H9 (cell line): ENCODE measurements around the gene MYO1D. TPM values are rescaled to one million over a fixed set of nuclear protein-coding genes. Genes with fewer than 3 reads are reported as not detected.

ENCODE experiments used
- DNase-seq: peaks from one replicate; pipeline ENCODE4 v3.0.0-alpha.2; 2017
- H2AFZ ChIP-seq: one replicate; pipeline ENCODE4 v1.6.1; 2013; ENCODE audit warnings: mild to moderate bottlenecking, low read length, control low read depth, moderate library complexity
- H2AK5ac ChIP-seq: 2 replicates; pipeline ENCODE4 v1.6.1; 2013; ENCODE audit warnings: low read length, control low read depth, mixed read lengths; ENCODE audit not compliant: insufficient read length
- H2BK120ac ChIP-seq: one replicate; pipeline ENCODE4 v1.6.1; 2013; ENCODE audit warnings: low read depth, mild to moderate bottlenecking, low read length, control low read depth, inconsistent platforms; ENCODE audit not compliant: poor library complexity, severe bottlenecking
- H2BK12ac ChIP-seq: 2 replicates; pipeline ENCODE4 v1.6.1; 2013; ENCODE audit warnings: low read length, control low read depth, mixed read lengths, low read depth; ENCODE audit not compliant: insufficient read length
- H2BK15ac ChIP-seq: 2 replicates; pipeline ENCODE4 v1.6.1; 2013; ENCODE audit warnings: low read depth, low read length, control low read depth
- H2BK20ac ChIP-seq: one replicate; pipeline ENCODE4 v1.6.1; 2013; ENCODE audit warnings: low read depth, mild to moderate bottlenecking, low read length, control low read depth, inconsistent platforms; ENCODE audit not compliant: poor library complexity, severe bottlenecking
- H2BK5ac ChIP-seq: 2 replicates; pipeline ENCODE4 v1.6.1; 2013; ENCODE audit warnings: low read length, control low read depth, mixed read lengths; ENCODE audit not compliant: insufficient read length
- H3K14ac ChIP-seq: 2 replicates; pipeline ENCODE4 v1.6.1; 2013; ENCODE audit warnings: low read length, control low read depth; ENCODE audit not compliant: insufficient read depth
- H3K18ac ChIP-seq: 2 replicates; pipeline ENCODE4 v1.6.1; 2013; ENCODE audit warnings: low read depth, mild to moderate bottlenecking, mixed read lengths, low read length, control low read depth; ENCODE audit not compliant: insufficient read length
- H3K23ac ChIP-seq: 2 replicates; pipeline ENCODE4 v1.6.1; 2013; ENCODE audit warnings: low read length, control low read depth, mixed read lengths, low read depth; ENCODE audit not compliant: insufficient read length
- H3K23me2 ChIP-seq: 2 replicates; pipeline ENCODE4 v1.6.1; 2013; ENCODE audit warnings: low read depth, mild to moderate bottlenecking, mixed read lengths, low read length, control low read depth; ENCODE audit not compliant: insufficient read length, poor library complexity, severe bottlenecking
- H3K27ac ChIP-seq: 2 replicates; pipeline ENCODE4 v1.5.1; 2013; ENCODE audit warnings: low read length, control low read depth, mixed read lengths, low read depth; ENCODE audit not compliant: insufficient read length
- H3K27me3 ChIP-seq: 2 replicates; pipeline ENCODE4 v1.6.1; 2013; ENCODE audit warnings: low read length, control low read depth, inconsistent platforms; ENCODE audit not compliant: insufficient read depth
- H3K4ac ChIP-seq: 2 replicates; pipeline ENCODE4 v1.6.1; 2013; ENCODE audit warnings: low read depth, mild to moderate bottlenecking, control low read depth, inconsistent platforms, low read length, moderate library complexity
- H3K4me1 ChIP-seq: 2 replicates; pipeline ENCODE4 v1.6.1; 2013; ENCODE audit warnings: low read length, control low read depth, inconsistent platforms; ENCODE audit not compliant: insufficient read depth
- H3K4me2 ChIP-seq: 2 replicates; pipeline ENCODE4 v1.6.1; 2013; ENCODE audit warnings: low read length, control low read depth, mixed read lengths; ENCODE audit not compliant: insufficient read length, insufficient read depth
- H3K56ac ChIP-seq: 2 replicates; pipeline ENCODE4 v1.6.1; 2013; ENCODE audit warnings: low read depth, mild to moderate bottlenecking, mixed read lengths, low read length, control low read depth; ENCODE audit not compliant: insufficient read length
- H3K79me1 ChIP-seq: 2 replicates; pipeline ENCODE4 v1.6.1; 2013; ENCODE audit warnings: low read depth, mild to moderate bottlenecking, moderate library complexity, low read length, control low read depth, inconsistent platforms; ENCODE audit not compliant: insufficient read depth, poor library complexity, severe bottlenecking
- H3K79me2 ChIP-seq: 2 replicates; pipeline ENCODE4 v1.6.1; 2013; ENCODE audit warnings: low read length, control low read depth, inconsistent platforms; ENCODE audit not compliant: insufficient read depth
- H3K9ac ChIP-seq: 2 replicates; pipeline ENCODE4 v1.6.1; 2013; ENCODE audit warnings: low read length, control low read depth, mixed read lengths; ENCODE audit not compliant: insufficient read length; ENCODE audit errors: extremely low read depth
- H3K9me3 ChIP-seq: one replicate; pipeline ENCODE4 v1.6.1; 2013; ENCODE audit warnings: low read depth, low read length, inconsistent platforms; ENCODE audit not compliant: control insufficient read depth
- H3T11ph ChIP-seq: one replicate; pipeline ENCODE4 v1.6.1; 2013; ENCODE audit warnings: mild to moderate bottlenecking, low read length, control low read depth, inconsistent platforms
- H4K20me1 ChIP-seq: one replicate; pipeline ENCODE4 v1.6.1; 2013; ENCODE audit not compliant: control insufficient read depth, insufficient read length, insufficient read depth
- H4K5ac ChIP-seq: 2 replicates; pipeline ENCODE4 v1.6.1; 2013; ENCODE audit warnings: low read depth, mild to moderate bottlenecking, mixed read lengths, low read length, control low read depth; ENCODE audit not compliant: insufficient read length
- H4K8ac ChIP-seq: replicated peaks from 2 replicates; pipeline ENCODE4 v1.6.1; 2013; ENCODE audit warnings: low read length, control low read depth, mixed read lengths, low read depth; ENCODE audit not compliant: insufficient read length
- H4K91ac ChIP-seq: 2 replicates; pipeline ENCODE4 v1.6.1; 2013; ENCODE audit warnings: low read depth, mild to moderate bottlenecking, moderate library complexity, mixed read lengths, low read length, control low read depth; ENCODE audit not compliant: insufficient read length
- H3K27ac Mint-ChIP-seq, 3 experiments: 2 replicates in 2 of 3; 3 replicates in 1 of 3; pipeline ENCODE4 v1.8.0; 2020 to 2021; ENCODE audit warnings: mixed read lengths in 3 of 3, mild to moderate bottlenecking in 1 of 3, moderate library complexity in 1 of 3
- H3K27me3 Mint-ChIP-seq: 2 replicates; pipeline ENCODE4 v1.8.0; 2021; ENCODE audit warnings: low read depth, mild to moderate bottlenecking, moderate library complexity, mixed read lengths
- H3K36me3 Mint-ChIP-seq, 3 experiments: 2 replicates in 2 of 3; 3 replicates in 1 of 3; pipeline ENCODE4 v1.8.0; 2020 to 2021; ENCODE audit warnings: low read depth in 3 of 3, mixed read lengths in 3 of 3; ENCODE audit not compliant: insufficient read depth in 1 of 3
- H3K4me1 Mint-ChIP-seq, 2 experiments: 2 replicates each; pipeline ENCODE4 v1.8.0; 2020; ENCODE audit warnings: mixed read lengths in 2 of 2
- H3K4me3 Mint-ChIP-seq, 2 experiments: 2 replicates in 1 of 2; 3 replicates in 1 of 2; pipeline ENCODE4 v1.8.0; 2020 to 2021; ENCODE audit warnings: mild to moderate bottlenecking in 2 of 2, mixed read lengths in 2 of 2, moderate library complexity in 1 of 2
- H3K9me3 Mint-ChIP-seq, 2 experiments: 2 replicates in 1 of 2; 3 replicates in 1 of 2; pipeline ENCODE4 v1.8.0; 2020; ENCODE audit warnings: mild to moderate bottlenecking in 2 of 2, mixed read lengths in 2 of 2, moderate library complexity in 1 of 2
- WGBS: extraction: QIAGEN DNeasy Blood & Tissue Kit; methylation state at CpG from one replicate; pipeline ENCODE4 v1.1.7; 2013; ENCODE audit warnings: missing lambda C conversion rate, low lambda C conversion rate, mixed read lengths; ENCODE audit not compliant: insufficient read length; ENCODE audit errors: extremely low coverage; 5-methylcytosine and 5-hydroxymethylcytosine counted together
- total RNA-seq: library from RNA; stranded (reverse); gene quantifications from 2 replicates; pipeline ENCODE4 v1.2.1, GENCODE V29; 2021
- TF ChIP-seq, protein P1 (sequence below): fragments of 200-600 bp; sonication (generic); conservative IDR thresholded peaks from 3 replicates; pipeline ENCODE4 v1.8.0; 2021; ENCODE audit warnings: antibody characterized with exemption, mild to moderate bottlenecking

Gene MYO1D
- total RNA-seq, 1 experiment from 2014 or later = 19.0 TPM

DNA sequence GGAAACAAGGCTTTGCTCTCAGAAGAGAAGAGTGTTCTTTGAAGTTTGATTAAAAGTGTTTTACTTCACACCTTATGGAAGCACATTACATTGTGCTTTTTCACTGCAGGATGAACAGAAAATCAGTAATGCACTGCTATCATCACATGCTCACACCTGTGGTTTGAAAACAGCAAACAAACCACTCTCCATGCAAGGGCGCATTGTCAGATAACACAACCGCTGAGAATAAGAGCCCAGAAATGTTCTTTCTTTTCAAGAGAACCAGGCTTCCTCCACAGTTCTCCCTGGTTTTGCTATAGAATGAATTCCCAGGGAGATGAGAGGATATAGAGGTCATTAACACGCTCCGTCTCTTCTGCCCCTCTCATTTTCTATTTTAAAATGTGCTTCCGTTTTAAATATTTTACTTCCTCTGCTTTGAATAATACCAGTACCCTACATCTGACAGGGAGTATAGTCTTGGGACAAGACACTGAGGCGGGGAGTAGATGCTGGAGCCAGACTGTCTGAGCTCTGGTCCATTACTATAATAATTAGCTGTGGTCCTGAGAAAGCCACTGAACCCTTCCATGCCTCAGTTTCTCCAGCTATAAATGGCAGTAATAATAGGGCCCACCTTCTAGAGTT is 318.5 kb downstream of the MYO1D start:
- no peak overlapping the region for H2BK20ac ChIP-seq
- no peak overlapping the region for H3K18ac ChIP-seq
- no peak overlapping the region for H3K4me2 ChIP-seq
- Mint-ChIP-seq H3K4me1 (peaks cover 12 to 14% of the 10 kb centered on the region in 2 experiments), H3K9me3 (no peaks in the 10 kb centered on the region), H3K27ac (no peak overlapping the region), H3K4me3 (no peak overlapping the region), H3K27me3 (no peaks in the 10 kb centered on the region; the same call in 1 of the 2 replicates), H3K36me3 (no peaks in the 10 kb centered on the region)
- H2AK5ac ChIP-seq = no peak overlapping the region
- H3K9ac ChIP-seq = no peak overlapping the region
- H3K56ac ChIP-seq = no peak overlapping the region
- no peak overlapping the region for H4K5ac ChIP-seq
- no peaks in the 10 kb centered on the region for H4K20me1 ChIP-seq
- no peak overlapping the region for H2BK5ac ChIP-seq
- no peak overlapping the region for H2BK12ac ChIP-seq
- H3K79me2 ChIP-seq = no peaks in the 10 kb centered on the region
- no CpG with 5 or more reads among the region's 6 CpGs for WGBS
- H3K9me3 ChIP-seq = no peaks in the 10 kb centered on the region
- no peak overlapping the region for H3K14ac ChIP-seq
- H4K8ac ChIP-seq = no peak overlapping the region
- DNase-seq = no peak
- no peak overlapping the region for H4K91ac ChIP-seq
- H3T11ph ChIP-seq = no peak overlapping the region
- no peak overlapping the region for H2BK120ac ChIP-seq
- H3K27me3 ChIP-seq = no peaks in the 10 kb centered on the region
- H2AFZ ChIP-seq = no peak overlapping the region
- H3K27ac ChIP-seq = no peak overlapping the region
- H2BK15ac ChIP-seq = no peak overlapping the region
- H3K4ac ChIP-seq = no peak overlapping the region
- 0 out of 2 replicates have a peak, but pooled peaks cover 1% of the 10 kb centered on the region for H3K4me1 ChIP-seq
- no peak overlapping the region for H3K23ac ChIP-seq
- H3K23me2 ChIP-seq = no peaks in the 10 kb centered on the region
- TF ChIP-seq, protein P1, sequence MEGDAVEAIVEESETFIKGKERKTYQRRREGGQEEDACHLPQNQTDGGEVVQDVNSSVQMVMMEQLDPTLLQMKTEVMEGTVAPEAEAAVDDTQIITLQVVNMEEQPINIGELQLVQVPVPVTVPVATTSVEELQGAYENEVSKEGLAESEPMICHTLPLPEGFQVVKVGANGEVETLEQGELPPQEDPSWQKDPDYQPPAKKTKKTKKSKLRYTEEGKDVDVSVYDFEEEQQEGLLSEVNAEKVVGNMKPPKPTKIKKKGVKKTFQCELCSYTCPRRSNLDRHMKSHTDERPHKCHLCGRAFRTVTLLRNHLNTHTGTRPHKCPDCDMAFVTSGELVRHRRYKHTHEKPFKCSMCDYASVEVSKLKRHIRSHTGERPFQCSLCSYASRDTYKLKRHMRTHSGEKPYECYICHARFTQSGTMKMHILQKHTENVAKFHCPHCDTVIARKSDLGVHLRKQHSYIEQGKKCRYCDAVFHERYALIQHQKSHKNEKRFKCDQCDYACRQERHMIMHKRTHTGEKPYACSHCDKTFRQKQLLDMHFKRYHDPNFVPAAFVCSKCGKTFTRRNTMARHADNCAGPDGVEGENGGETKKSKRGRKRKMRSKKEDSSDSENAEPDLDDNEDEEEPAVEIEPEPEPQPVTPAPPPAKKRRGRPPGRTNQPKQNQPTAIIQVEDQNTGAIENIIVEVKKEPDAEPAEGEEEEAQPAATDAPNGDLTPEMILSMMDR = no peak
- no peaks in the 10 kb centered on the region for H3K79me1 ChIP-seq
